ENCODE data around the gene APOA1. TPM values are rescaled to one million over a fixed set of nuclear protein-coding genes. Genes with fewer than 3 reads are reported as not detected.
"Not testable (repeated sequence)": the region's sequence is repeated elsewhere in the genome, so short reads cannot be mapped to it uniquely, and the experiment has no call there.

Gene APOA1
- polyA plus RNA-seq, 1 experiment, result not detected

DNA sequence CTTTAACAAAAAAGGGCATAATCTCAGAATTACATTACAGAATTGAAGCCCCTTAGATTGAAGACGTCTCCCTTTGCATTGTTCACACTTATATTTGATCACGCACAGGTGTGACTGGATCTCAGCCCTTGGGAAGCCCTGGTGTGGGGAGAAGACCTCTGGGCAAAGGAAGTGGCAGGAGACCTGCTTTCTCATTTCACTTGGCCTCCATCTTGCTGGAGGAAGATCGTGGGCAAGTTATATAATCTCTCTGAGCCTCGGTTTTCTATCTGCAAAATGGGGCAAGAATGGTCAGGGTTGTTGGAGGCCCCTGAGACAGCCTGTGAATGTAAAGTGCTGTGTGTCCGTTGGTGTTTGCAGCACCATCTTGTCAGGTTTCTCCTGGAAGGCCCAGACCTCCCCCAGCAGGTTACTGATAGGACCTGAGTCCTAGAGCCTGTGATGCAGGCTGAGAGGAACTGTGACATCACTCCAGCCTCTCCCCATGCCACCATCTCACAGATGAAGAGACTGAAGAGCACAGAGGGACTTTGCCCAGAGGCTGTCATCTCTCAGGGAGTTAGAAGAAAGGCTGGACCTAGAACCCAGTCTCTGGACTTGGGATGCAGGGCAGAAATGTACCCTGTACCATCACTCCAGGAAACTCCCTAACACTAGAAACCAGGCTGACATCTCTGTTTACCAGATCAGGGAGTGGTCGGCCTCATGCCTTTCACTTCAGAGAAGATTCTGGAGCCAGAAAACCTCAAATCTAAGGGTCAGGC, 1.1 kb upstream of the APOA1 start:
- ChIA-PET POLR2A (no interaction called here), CTCF (no interaction called here)
- Histone ChIP-seq H3K9me3 (ENCODE audit: control insufficient read depth, insufficient read depth, low read length) (no peaks in the 10 kb centered on the region), H3K27ac (ENCODE audit: low read depth, low read length) (no peak overlapping the region), H3K4me3 (ENCODE audit: low read depth, low read length) (no peak overlapping the region), H3K27me3 (ENCODE audit: control insufficient read depth, insufficient read depth, low read length) (no peaks in the 10 kb centered on the region)
- DNase-seq (ENCODE audit: low read depth, low spot score), result no peak
- TF ChIP-seq, protein P1, sequence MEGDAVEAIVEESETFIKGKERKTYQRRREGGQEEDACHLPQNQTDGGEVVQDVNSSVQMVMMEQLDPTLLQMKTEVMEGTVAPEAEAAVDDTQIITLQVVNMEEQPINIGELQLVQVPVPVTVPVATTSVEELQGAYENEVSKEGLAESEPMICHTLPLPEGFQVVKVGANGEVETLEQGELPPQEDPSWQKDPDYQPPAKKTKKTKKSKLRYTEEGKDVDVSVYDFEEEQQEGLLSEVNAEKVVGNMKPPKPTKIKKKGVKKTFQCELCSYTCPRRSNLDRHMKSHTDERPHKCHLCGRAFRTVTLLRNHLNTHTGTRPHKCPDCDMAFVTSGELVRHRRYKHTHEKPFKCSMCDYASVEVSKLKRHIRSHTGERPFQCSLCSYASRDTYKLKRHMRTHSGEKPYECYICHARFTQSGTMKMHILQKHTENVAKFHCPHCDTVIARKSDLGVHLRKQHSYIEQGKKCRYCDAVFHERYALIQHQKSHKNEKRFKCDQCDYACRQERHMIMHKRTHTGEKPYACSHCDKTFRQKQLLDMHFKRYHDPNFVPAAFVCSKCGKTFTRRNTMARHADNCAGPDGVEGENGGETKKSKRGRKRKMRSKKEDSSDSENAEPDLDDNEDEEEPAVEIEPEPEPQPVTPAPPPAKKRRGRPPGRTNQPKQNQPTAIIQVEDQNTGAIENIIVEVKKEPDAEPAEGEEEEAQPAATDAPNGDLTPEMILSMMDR (IDR thresholded peaks at IDR 0.05; ENCODE audit: low read depth, low read length), result no peak

GRCh38 chr11:116836632-116836991, 810 bp downstream of the APOA1 start:
- TF ChIP-seq, protein P1 (IDR thresholded peaks at IDR 0.05; ENCODE audit: low read depth, low read length), result no peak
- Histone ChIP-seq H3K4me3 (ENCODE audit: low read depth, low read length) (no peak overlapping the region), H3K27me3 (ENCODE audit: control insufficient read depth, insufficient read depth, low read length) (no peaks in the 10 kb centered on the region), H3K9me3 (ENCODE audit: control insufficient read depth, insufficient read depth, low read length) (no peaks in the 10 kb centered on the region), H3K27ac (ENCODE audit: low read depth, low read length) (no peak overlapping the region)
- ChIA-PET POLR2A (interaction anchor here (1.2 to 1.8 kb wide), 3 partner anchors 49 to 262 kb away, joined by 3 to 8 read pairs (median 4); partner anchors contain the start of gene ZPR1), CTCF (interaction anchor here (0.7 to 5.3 kb wide), 18 partner anchors 9 to 336 kb away, joined by 3 to 138 read pairs (median 6); partner anchors contain the start of genes APOA5 and ZPR1)
- no peak for DNase-seq (ENCODE audit: low read depth, low spot score)

- no peaks in the 10 kb centered on the region for H3K27me3 ChIP-seq (ENCODE audit: control insufficient read depth, insufficient read depth, low read length)
- H3K27ac ChIP-seq (ENCODE audit: low read depth, low read length), result peak overlapping the region; percentile 21
- CTCF ChIA-PET, result interaction anchor here (0.6 to 5.3 kb wide), 31 partner anchors 10 to 1524 kb away, joined by 3 to 138 read pairs (median 4); partner anchors contain the start of genes APOA4, APOA5, UBE4A and ZPR1
- POLR2A ChIA-PET, result interaction anchor here (0.8 to 1.8 kb wide), 7 partner anchors 15 to 263 kb away, joined by 3 to 8 read pairs (median 3); partner anchors contain the start of gene ZPR1
- TF ChIP-seq, protein P1 (IDR thresholded peaks at IDR 0.05; ENCODE audit: low read depth, low read length), result peak; percentile 69
- peak overlapping the region; percentile 55 for H3K4me3 ChIP-seq (ENCODE audit: low read depth, low read length)
- H3K9me3 ChIP-seq (ENCODE audit: control insufficient read depth, insufficient read depth, low read length), result no peaks in the 10 kb centered on the region
- peak; percentile 87 for DNase-seq (ENCODE audit: low read depth, low spot score)
Measured at GRCh38 chr11:116835791-116836631, 1.4 kb downstream of the APOA1 start.

- TF ChIP-seq, protein P1 (IDR thresholded peaks at IDR 0.05; ENCODE audit: low read depth, low read length), result no peak
- no peak for DNase-seq (ENCODE audit: low read depth, low spot score)
- POLR2A ChIA-PET, result interaction anchor here (0.8 to 1.8 kb wide), 7 partner anchors 15 to 264 kb away, joined by 3 to 8 read pairs (median 3); partner anchors contain the start of gene ZPR1
Measured at GRCh38 chr11:116835042-116835772, 2.2 kb downstream of the APOA1 start.

GRCh38 chr11:116834535-116835041, 2.8 kb downstream of the APOA1 start:
- H3K4me3 ChIP-seq (ENCODE audit: low read depth, low read length); H3K27me3 ChIP-seq (ENCODE audit: control insufficient read depth, insufficient read depth, low read length); H3K9me3 ChIP-seq (ENCODE audit: control insufficient read depth, insufficient read depth, low read length); H3K27ac ChIP-seq (ENCODE audit: low read depth, low read length); POLR2A ChIA-PET; DNase-seq (ENCODE audit: low read depth, low spot score): not testable (repeated sequence)
- CTCF ChIA-PET, result interaction anchor here (1.4 to 5.3 kb wide), 3 partner anchors 27 to 272 kb away, joined by 5 to 138 read pairs (median 21); partner anchors contain the start of gene APOA5

More at GRCh38 chr11:116835042-116835772, 2.2 kb downstream of the APOA1 start:
- Histone ChIP-seq H3K4me3 (ENCODE audit: low read depth, low read length) (peak overlapping the region; percentile 13), H3K9me3 (ENCODE audit: control insufficient read depth, insufficient read depth, low read length) (no peaks in the 10 kb centered on the region), H3K27ac (ENCODE audit: low read depth, low read length) (peak overlapping the region; percentile 21), H3K27me3 (ENCODE audit: control insufficient read depth, insufficient read depth, low read length) (no peaks in the 10 kb centered on the region)
- CTCF ChIA-PET, result interaction anchor here (0.6 to 5.3 kb wide), 28 partner anchors 10 to 1524 kb away, joined by 3 to 138 read pairs (median 5); partner anchors contain the start of genes APOA4, APOA5, UBE4A and ZPR1
